ENCODE data around the gene THSD4.

DNA sequence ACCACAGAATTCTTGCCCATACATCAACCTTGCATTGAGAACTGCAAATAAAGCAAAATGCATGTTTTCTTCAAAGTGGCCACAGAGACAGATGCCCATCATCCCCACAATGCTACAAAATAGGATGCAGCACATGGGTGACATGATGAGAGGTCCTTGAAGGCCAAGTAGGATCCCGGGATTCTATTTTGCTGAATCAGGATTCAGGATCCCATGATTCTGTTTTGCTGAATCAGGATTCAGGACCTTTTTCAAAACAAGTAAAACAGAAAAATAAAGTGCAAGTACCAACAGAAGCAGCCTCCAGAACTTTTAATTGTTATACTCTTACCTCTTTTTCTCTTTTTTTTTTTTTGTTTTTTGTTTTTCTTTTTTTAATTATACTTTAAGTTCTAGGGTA is 453.0 kb downstream of the THSD4 start:
- TF ChIP-seq, protein P1, sequence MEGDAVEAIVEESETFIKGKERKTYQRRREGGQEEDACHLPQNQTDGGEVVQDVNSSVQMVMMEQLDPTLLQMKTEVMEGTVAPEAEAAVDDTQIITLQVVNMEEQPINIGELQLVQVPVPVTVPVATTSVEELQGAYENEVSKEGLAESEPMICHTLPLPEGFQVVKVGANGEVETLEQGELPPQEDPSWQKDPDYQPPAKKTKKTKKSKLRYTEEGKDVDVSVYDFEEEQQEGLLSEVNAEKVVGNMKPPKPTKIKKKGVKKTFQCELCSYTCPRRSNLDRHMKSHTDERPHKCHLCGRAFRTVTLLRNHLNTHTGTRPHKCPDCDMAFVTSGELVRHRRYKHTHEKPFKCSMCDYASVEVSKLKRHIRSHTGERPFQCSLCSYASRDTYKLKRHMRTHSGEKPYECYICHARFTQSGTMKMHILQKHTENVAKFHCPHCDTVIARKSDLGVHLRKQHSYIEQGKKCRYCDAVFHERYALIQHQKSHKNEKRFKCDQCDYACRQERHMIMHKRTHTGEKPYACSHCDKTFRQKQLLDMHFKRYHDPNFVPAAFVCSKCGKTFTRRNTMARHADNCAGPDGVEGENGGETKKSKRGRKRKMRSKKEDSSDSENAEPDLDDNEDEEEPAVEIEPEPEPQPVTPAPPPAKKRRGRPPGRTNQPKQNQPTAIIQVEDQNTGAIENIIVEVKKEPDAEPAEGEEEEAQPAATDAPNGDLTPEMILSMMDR (conservative IDR thresholded peaks at IDR 0.05 in 1 of 2, IDR thresholded peaks at IDR 0.05 in 1 of 2; ENCODE audit: extremely low read depth in 1 of 2, insufficient read depth in 1 of 2, low read depth in 1 of 2, low read length in 2 of 2) = no peak
- no peak for TF ChIP-seq EZH2 (IDR thresholded peaks at IDR 0.05; ENCODE audit: borderline replicate concordance, low read length)
